IPS-20b (cell line): ENCODE measurements around the gene TPST2.
"Not testable (repeated sequence)": the region's sequence is repeated elsewhere in the genome, so short reads cannot be mapped to it uniquely, and the experiment has no call there.

ENCODE experiments used
- H3K27ac ChIP-seq: one replicate; pipeline ENCODE4 v1.5.1; 2013; ENCODE audit warnings: low read length
- H3K27me3 ChIP-seq: 2 replicates; pipeline ENCODE4 v1.6.1; 2013; ENCODE audit warnings: mild to moderate bottlenecking, low read length, inconsistent platforms; ENCODE audit not compliant: insufficient read depth
- H3K36me3 ChIP-seq: 2 replicates; pipeline ENCODE4 v1.6.1; 2013; ENCODE audit warnings: low read depth, mild to moderate bottlenecking, inconsistent platforms, low read length, moderate library complexity; ENCODE audit not compliant: insufficient read depth
- H3K4me1 ChIP-seq: 2 replicates; pipeline ENCODE4 v1.6.1; 2013; ENCODE audit warnings: mild to moderate bottlenecking, control low read depth, inconsistent platforms, low read length, moderate library complexity; ENCODE audit not compliant: insufficient read depth
- H3K4me3 ChIP-seq: 2 replicates; pipeline ENCODE4 v1.5.1; 2013; ENCODE audit warnings: mild to moderate bottlenecking, low read length, inconsistent platforms
- H3K9ac ChIP-seq: 2 replicates; pipeline ENCODE4 v1.6.1; 2013; ENCODE audit warnings: low read depth, mild to moderate bottlenecking, inconsistent platforms, low read length, moderate library complexity
- H3K9me3 ChIP-seq: 2 replicates; pipeline ENCODE4 v1.6.1; 2013; ENCODE audit warnings: mild to moderate bottlenecking, low read depth, low read length, inconsistent platforms; ENCODE audit not compliant: insufficient read depth

TPST2 gene

DNA sequence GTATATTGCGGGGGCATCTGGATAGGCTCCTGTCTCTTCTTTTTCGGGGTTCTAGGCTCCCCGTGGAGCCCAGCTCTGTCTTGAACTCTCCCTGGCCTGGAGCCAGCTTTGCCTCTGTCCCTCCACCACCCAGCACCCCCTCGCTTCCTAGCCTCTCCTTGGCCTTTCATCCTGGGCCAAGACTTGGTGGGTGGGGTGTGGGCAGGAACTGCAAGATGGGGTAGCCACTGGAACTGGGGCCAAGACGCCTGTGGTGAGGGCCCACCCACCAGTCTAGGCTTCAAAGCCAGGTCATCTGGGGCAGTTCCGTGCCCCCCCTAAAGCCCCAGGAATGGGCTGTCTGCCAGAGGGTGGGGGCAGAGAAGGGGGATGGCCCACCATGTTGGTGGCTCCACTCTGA, 29.6 kb upstream of the TPST2 start:
- H3K4me3 ChIP-seq, result no peak overlapping the region

DNA sequence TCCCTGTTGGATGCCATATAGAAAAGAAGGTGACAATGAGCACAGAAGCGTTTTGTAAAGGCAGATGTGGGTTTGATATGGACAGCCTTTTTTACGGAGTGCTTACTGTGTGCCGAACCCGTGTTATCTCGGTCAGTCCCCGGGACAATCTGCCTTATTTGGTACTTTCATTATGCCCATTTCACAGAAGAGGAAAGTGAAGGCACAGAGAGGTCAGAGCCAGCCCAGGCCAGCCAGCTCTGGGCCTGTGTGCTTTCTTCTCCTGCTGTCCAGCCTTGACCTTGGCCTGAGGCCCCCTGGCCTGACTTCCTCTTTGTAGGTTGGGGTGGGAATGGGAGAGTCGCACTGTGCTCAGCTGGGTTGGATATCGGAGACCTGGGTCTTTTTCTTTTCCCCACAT, 28.5 kb upstream of the TPST2 start:
- H3K4me1 ChIP-seq, result peaks cover 29% of the 10 kb centered on the region; the same call in 1 of the 2 replicates
- no peak overlapping the region for H3K27ac ChIP-seq
- no peaks in the 10 kb centered on the region for H3K9me3 ChIP-seq
- peaks cover 12% of the 10 kb centered on the region for H3K27me3 ChIP-seq
- H3K36me3 ChIP-seq, result no peaks in the 10 kb centered on the region
- H3K4me3 ChIP-seq, result no peak overlapping the region
- no peak overlapping the region for H3K9ac ChIP-seq

More for the DNA sequence above, 29.6 kb upstream of the TPST2 start:
- Histone ChIP-seq H3K9ac (no peak overlapping the region), H3K27ac (no peak overlapping the region), H3K9me3 (no peaks in the 10 kb centered on the region), H3K36me3 (no peaks in the 10 kb centered on the region), H3K27me3 (peaks cover 8% of the 10 kb centered on the region), H3K4me1 (peaks cover 26% of the 10 kb centered on the region; the same call in 1 of the 2 replicates)

DNA sequence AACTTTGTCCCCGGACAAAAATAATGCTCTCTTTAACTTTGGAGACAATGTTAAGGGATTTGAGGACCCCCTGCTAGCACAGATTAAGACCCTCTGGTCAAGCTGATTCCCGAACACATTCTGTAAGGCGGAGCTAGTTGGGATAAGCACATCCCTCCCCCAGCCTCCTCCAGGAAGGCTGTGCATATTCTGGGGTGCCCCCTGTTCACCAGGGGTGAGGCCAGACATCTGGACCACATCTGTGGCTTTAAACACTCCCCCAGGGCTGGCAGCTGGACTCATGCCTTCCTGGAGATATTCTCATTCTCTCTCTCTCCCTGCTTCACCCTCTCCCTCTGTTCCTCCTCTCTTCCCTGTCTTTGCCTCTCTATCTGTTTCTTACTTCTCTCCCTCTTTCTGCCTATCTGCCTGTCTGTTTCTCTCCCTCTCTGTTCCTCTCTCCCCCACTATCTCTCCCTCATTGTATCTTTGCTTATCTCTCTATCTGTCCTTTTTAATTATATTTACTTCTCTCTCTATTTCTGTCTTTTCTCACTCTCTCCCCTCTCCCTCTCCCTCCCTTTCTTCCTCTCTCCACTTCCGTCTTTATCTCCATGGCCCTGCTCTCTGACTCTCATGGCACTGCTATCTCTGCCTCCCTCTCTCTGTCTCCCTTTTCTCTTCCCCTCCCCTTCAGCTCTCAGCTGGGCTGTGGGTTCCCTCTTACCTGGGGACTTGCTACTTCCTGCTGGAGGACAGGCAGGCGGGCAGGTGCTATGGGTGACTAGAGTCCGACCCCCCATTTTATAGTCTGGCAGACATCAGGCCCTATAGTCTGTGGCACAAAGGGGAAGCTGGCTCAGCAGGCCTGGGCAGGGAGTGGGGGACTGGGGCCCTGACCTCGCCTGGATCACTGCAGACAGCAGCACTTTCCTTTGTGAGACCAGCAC, 27.6 kb upstream of the TPST2 start, which contains the start of gene CRYBB1:
TSS of gene CRYBB1 (minus strand) at position 757 of the 929 bp plus-strand sequence. CDS start 1,708 bp downstream, outside the sequence.
- no peak within 1 kb of the TSS for H3K27ac ChIP-seq
- H3K9ac ChIP-seq, result no peak within 1 kb of the TSS
- peaks cover 20% of the 10 kb centered on the region for H3K27me3 ChIP-seq
- H3K36me3 ChIP-seq, result no peaks in the 10 kb centered on the region
- no peak within 1 kb of the TSS for H3K4me3 ChIP-seq
- no peaks in the 10 kb centered on the region for H3K9me3 ChIP-seq
- H3K4me1 ChIP-seq, result peaks cover 36% of the 10 kb centered on the region

- H3K27ac ChIP-seq, result no peak overlapping the region
- no peak overlapping the region for H3K4me3 ChIP-seq
- 0 out of 2 replicates have a peak overlapping the region, but pooled peaks have one; percentile 5 for H3K9ac ChIP-seq
- no peaks in the 10 kb centered on the region for H3K9me3 ChIP-seq
- peaks cover 29% of the 10 kb centered on the region for H3K27me3 ChIP-seq
- no peaks in the 10 kb centered on the region for H3K36me3 ChIP-seq
- H3K4me1 ChIP-seq, result peaks cover 37% of the 10 kb centered on the region
Measured at GRCh38 chr22:26616650-26617049, 26.7 kb upstream of the TPST2 start.

DNA sequence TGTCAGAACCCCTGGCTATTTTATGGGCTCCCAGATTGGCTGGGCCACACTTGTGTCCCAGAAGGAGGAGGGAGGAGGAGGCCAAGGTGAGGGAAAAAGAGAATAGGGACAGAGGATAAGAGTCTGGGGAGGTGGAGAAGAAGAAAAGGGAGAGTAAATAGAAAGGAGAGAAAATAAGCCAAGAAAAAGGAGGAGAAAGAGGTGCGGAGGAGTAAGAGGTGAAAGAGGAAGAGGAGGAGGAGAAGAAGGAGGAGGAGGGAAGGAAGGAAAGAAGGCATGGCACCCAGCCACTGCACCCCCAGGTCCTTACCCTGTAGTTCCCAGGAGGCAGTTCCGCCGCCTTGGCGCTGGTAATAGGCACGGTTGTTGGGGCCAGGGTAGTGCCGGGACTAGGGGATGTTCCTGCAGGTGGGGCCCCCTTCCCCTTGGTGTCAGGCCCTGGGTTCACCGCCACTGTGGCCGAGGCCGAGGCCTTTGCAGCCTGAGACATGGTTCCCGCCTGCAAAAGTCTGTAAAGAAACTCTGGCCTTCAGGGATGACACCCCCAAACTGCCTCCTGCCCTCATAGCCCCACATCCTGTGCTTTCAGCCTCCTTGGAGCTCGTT, 26.0 kb upstream of the TPST2 start:
- Histone ChIP-seq H3K27ac (no peak overlapping the region), H3K9ac (no peak overlapping the region), H3K9me3 (no peaks in the 10 kb centered on the region), H3K4me3 (no peak overlapping the region), H3K4me1 (peaks cover 32% of the 10 kb centered on the region), H3K27me3 (peaks cover 29% of the 10 kb centered on the region), H3K36me3 (no peaks in the 10 kb centered on the region)

- Histone ChIP-seq H3K27ac (no peak overlapping the region), H3K4me1 (peaks cover 32% of the 10 kb centered on the region), H3K36me3 (no peaks in the 10 kb centered on the region), H3K27me3 (peaks cover 29% of the 10 kb centered on the region), H3K9ac (no peak overlapping the region), H3K4me3 (no peak overlapping the region), H3K9me3 (no peaks in the 10 kb centered on the region)
Measured at GRCh38 chr22:26615149-26615548, 25.2 kb upstream of the TPST2 start.

DNA sequence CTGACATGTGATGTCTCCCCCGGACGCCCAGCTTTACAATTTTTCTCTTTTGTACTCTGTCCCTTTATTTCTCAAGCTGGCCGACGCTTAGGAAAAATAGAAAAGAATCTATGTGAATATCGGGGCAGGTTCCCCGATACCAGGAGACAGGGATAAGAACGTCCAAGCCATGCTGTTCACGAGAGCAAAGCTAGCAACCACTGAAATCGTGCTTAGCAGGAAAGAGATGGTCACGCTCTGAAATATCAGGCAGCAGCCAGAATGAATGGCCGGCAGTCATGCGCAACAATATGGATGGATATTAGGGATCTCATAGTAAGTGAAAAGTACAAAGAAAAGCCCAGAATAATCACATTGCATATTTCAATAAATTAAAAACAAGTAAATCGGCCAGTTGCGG, 24.4 kb upstream of the TPST2 start:
- H3K9me3 ChIP-seq, result no peaks in the 10 kb centered on the region
- H3K4me3 ChIP-seq, result peak overlapping the region; percentile 50
- no peak overlapping the region for H3K27ac ChIP-seq
- H3K27me3 ChIP-seq, result peaks cover 34% of the 10 kb centered on the region
- no peak overlapping the region for H3K9ac ChIP-seq
- H3K4me1 ChIP-seq, result peaks cover 32% of the 10 kb centered on the region
- no peaks in the 10 kb centered on the region for H3K36me3 ChIP-seq

- not testable (repeated sequence) for H3K36me3 ChIP-seq, H3K27ac ChIP-seq, H3K9ac ChIP-seq, H3K9me3 ChIP-seq
- H3K27me3 ChIP-seq, result peaks cover 34% of the 10 kb centered on the region
- H3K4me1 ChIP-seq, result peaks cover 33% of the 10 kb centered on the region
- H3K4me3 ChIP-seq, result peak overlapping the region; percentile 50; the same call in 1 of the 2 replicates
Measured at GRCh38 chr22:26613753-26614152, 23.8 kb upstream of the TPST2 start.

- Histone ChIP-seq H3K36me3 (no peaks in the 10 kb centered on the region), H3K27me3 (peaks cover 34% of the 10 kb centered on the region), H3K4me1 (peaks cover 39% of the 10 kb centered on the region), H3K9me3 (no peaks in the 10 kb centered on the region), H3K27ac (no peak overlapping the region), H3K9ac (no peak overlapping the region), H3K4me3 (no peak overlapping the region)
Measured at GRCh38 chr22:26612652-26613051, 22.7 kb upstream of the TPST2 start.

GRCh38 chr22:26610996-26611395, 21.1 kb upstream of the TPST2 start:
- no peaks in the 10 kb centered on the region for H3K9me3 ChIP-seq

DNA sequence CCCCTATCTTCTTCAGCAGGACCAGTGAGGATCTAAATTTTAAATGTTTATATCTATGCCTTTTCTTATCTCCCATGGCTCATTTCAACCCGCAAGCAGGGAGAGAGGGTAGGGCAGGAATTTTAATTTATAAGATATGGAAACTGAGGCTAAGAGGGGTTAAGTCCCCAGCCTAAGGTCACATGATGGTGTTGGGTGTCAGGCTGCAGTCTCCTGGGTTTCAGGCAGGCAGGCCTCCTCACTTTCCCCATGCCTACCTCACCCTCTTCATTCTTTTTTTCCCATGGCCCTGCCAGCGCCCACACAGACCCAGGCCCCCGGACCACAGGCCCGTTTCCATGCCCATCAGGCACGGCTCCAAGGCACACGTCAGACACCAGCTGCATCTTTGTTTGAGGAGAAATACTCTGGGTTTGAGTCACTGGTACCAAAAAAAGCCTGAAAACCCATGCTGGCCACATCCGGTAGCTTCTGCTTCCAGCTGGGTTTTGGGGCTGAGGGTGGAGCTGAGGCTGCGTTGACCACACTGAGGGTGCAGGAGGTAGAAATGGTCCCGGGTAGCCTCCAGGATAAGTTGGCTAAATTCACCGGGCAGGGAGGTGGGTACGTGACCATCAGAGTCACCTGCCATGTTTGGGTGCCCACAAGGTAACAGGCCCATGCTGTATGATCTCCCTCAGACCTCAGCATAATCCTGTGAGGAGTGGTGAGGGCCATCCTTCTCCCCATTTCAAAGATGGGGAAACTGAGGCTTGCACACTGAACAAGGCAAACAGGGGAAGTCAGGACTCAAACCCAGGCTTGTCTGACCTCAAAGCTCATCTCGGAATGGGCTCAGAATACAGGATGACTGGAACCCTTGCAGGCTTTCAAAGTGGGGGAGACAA, 20.4 kb upstream of the TPST2 start:
- no peaks in the 10 kb centered on the region for H3K36me3 ChIP-seq
- H3K27me3 ChIP-seq, result peaks cover 34% of the 10 kb centered on the region
- no peaks in the 10 kb centered on the region for H3K9me3 ChIP-seq
- H3K9ac ChIP-seq, result no peak overlapping the region
- no peak overlapping the region for H3K4me3 ChIP-seq
- peaks cover 23% of the 10 kb centered on the region for H3K4me1 ChIP-seq
- H3K27ac ChIP-seq, result no peak overlapping the region

More at GRCh38 chr22:26610996-26611395, 21.1 kb upstream of the TPST2 start:
- H3K27ac ChIP-seq, result no peak overlapping the region
- H3K27me3 ChIP-seq, result peaks cover 34% of the 10 kb centered on the region
- peaks cover 23% of the 10 kb centered on the region for H3K4me1 ChIP-seq
- H3K9ac ChIP-seq, result no peak overlapping the region
- H3K36me3 ChIP-seq, result no peaks in the 10 kb centered on the region
- H3K4me3 ChIP-seq, result no peak overlapping the region
